Neuronal stem cell (in vitro differentiated cells): ENCODE results near the gene HIC1.

Experiments
- DNase-seq: peaks from one replicate; pipeline ENCODE4 v3.0.0-alpha.2; 2013; ENCODE audit warnings: low spot score
- H2AFZ ChIP-seq: one replicate; pipeline ENCODE4 v1.6.1; 2013; ENCODE audit warnings: mild to moderate bottlenecking, low read length, inconsistent platforms
- H2AK5ac ChIP-seq: 2 replicates; pipeline ENCODE4 v1.6.1; 2013; ENCODE audit warnings: low read depth, mild to moderate bottlenecking, inconsistent platforms, low read length, moderate library complexity, mixed read lengths
- H2BK120ac ChIP-seq: 2 replicates; pipeline ENCODE4 v1.6.1; 2013; ENCODE audit warnings: low read depth, mild to moderate bottlenecking, inconsistent platforms, low read length, moderate library complexity, mixed read lengths
- H2BK12ac ChIP-seq: one replicate; pipeline ENCODE4 v1.6.1; 2013; ENCODE audit warnings: low read length, inconsistent platforms
- H2BK15ac ChIP-seq: 2 replicates; pipeline ENCODE4 v1.6.1; 2013; ENCODE audit warnings: mild to moderate bottlenecking, low read length, inconsistent platforms, mixed read lengths
- H2BK5ac ChIP-seq: one replicate; pipeline ENCODE4 v1.6.1; 2013; ENCODE audit warnings: inconsistent platforms, mild to moderate bottlenecking, low read length, moderate library complexity
- H3K14ac ChIP-seq: one replicate; pipeline ENCODE4 v1.6.1; 2013; ENCODE audit warnings: low read length, inconsistent platforms
- H3K18ac ChIP-seq: 2 replicates; pipeline ENCODE4 v1.6.1; 2013; ENCODE audit warnings: low read length, inconsistent platforms
- H3K23ac ChIP-seq: 2 replicates; pipeline ENCODE4 v1.6.1; 2013; ENCODE audit warnings: low read depth, mild to moderate bottlenecking, mixed read lengths, low read length, inconsistent platforms; ENCODE audit not compliant: poor library complexity
- H3K27ac ChIP-seq: replicated peaks from 3 replicates; pipeline ENCODE4 v1.5.1; 2013; ENCODE audit warnings: low read length, inconsistent platforms
- H3K27me3 ChIP-seq, 3 experiments: 2 replicates each; pipeline ENCODE4 v1.6.1; 2013; ENCODE audit warnings: low read length in 3 of 3, mild to moderate bottlenecking in 2 of 3, inconsistent platforms in 1 of 3, low read depth in 1 of 3, mixed read lengths in 1 of 3, moderate library complexity in 1 of 3; ENCODE audit not compliant: control insufficient read depth in 3 of 3, insufficient read depth in 3 of 3
- H3K36me3 ChIP-seq, 2 donors: replicated peaks in 1 of 2; 2 replicates each; pipeline ENCODE4 v1.6.1; 2013; ENCODE audit warnings: low read length in 2 of 2; ENCODE audit not compliant: control insufficient read depth in 2 of 2, insufficient read depth in 2 of 2
- H3K4ac ChIP-seq: 2 replicates; pipeline ENCODE4 v1.6.1; 2013; ENCODE audit warnings: inconsistent platforms, mild to moderate bottlenecking, low read length, moderate library complexity
- H3K4me1 ChIP-seq, 2 donors: 1 replicate in 1 of 2; 2 replicates in 1 of 2; pipeline ENCODE4 v1.6.1; 2013; ENCODE audit warnings: low read length in 2 of 2, low read depth in 1 of 2; ENCODE audit not compliant: control insufficient read depth in 2 of 2, insufficient read depth in 1 of 2
- H3K4me2 ChIP-seq: one replicate; pipeline ENCODE4 v1.6.1; 2013; ENCODE audit warnings: mild to moderate bottlenecking, low read length, inconsistent platforms; ENCODE audit not compliant: insufficient read depth, poor library complexity, severe bottlenecking
- H3K4me3 ChIP-seq, 2 donors: 2 replicates each; pipeline ENCODE4 v1.5.1; 2013; ENCODE audit warnings: low read length in 2 of 2, mild to moderate bottlenecking in 2 of 2, inconsistent platforms in 1 of 2, moderate library complexity in 1 of 2
- H3K79me1 ChIP-seq: one replicate; pipeline ENCODE4 v1.6.1; 2013; ENCODE audit warnings: low read depth, mild to moderate bottlenecking, inconsistent platforms, low read length, moderate library complexity
- H3K9ac ChIP-seq: one replicate; pipeline ENCODE4 v1.6.1; 2013; ENCODE audit warnings: mild to moderate bottlenecking, low read depth, low read length, inconsistent platforms; ENCODE audit not compliant: poor library complexity
- H3K9me3 ChIP-seq, 2 donors: replicated peaks in 1 of 2; 2 replicates each; pipeline versions ENCODE3 to v1.6.1; 2013; ENCODE audit warnings: low read length in 2 of 2, mild to moderate bottlenecking in 2 of 2, inconsistent platforms in 1 of 2, low read depth in 1 of 2, mixed read lengths in 1 of 2, moderate library complexity in 1 of 2; ENCODE audit not compliant: control insufficient read depth in 2 of 2, insufficient read depth in 1 of 2
- H4K8ac ChIP-seq: one replicate; pipeline ENCODE4 v1.6.1; 2013; ENCODE audit warnings: low read depth, mild to moderate bottlenecking, inconsistent platforms, low read length, moderate library complexity
- H4K91ac ChIP-seq: one replicate; pipeline ENCODE4 v1.6.1; 2013; ENCODE audit warnings: low read length, low read depth, mild to moderate bottlenecking, inconsistent platforms; ENCODE audit not compliant: poor library complexity
- WGBS, 2 donors: extraction: QIAGEN DNeasy Blood & Tissue Kit; methylation state at CpG; one replicate each; pipeline ENCODE4 v1.1.7; 2013; ENCODE audit warnings: missing lambda C conversion rate in 2 of 2, mixed read lengths in 1 of 2; ENCODE audit not compliant: insufficient read length in 2 of 2, insufficient replicate concordance in 1 of 2; ENCODE audit errors: extremely low coverage in 2 of 2; 5-methylcytosine and 5-hydroxymethylcytosine counted together

Gene HIC1

DNA sequence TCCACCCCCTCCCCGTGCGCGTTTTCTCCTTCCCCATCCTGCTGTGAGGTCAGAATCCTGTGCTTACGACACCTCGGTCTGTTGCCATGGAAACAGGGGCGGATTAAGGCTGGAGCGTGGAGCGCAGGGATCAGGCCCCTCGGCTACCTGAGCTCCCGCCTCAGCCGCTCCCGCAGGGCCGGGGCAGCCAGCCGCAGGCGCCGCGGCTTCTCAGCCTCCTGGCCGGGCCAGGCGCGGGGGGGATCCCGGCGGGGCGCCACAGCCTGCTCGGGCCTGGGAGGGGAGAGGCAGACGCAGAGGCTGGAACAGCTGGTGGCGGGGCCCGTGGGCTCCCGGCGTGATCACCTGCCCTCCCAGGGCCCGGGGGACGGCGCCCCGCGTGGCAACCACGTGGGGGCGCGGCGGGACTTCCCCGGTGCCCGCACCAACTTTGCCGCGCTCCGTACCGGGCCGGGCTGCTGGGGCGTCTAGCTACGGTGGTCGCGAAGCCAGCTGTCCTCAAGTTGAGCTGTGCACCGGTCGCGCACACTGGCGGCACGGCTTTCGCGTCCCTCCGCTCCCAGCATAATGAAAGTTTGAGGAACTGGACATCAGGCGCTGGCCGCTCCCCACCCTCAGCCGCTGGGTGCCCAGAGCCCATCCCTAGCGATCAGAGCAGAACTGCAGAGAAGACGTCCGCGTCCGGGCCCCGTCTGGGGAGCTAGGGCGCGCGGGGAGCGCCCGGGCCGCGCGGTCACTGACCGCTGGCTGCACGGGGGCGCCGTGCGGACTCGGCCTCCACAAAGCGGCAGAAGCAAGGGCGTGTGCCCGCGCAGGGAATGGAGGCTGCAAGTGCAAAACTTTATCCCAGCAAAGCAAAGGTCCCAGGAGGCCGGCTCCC is 31.0 kb upstream of the HIC1 start:
- peak overlapping the region; percentile 79 for H3K9ac ChIP-seq
- H3K27ac ChIP-seq: no peak overlapping the region
- peak overlapping the region; percentile 95 for H2BK5ac ChIP-seq
- H2BK12ac ChIP-seq: no peak overlapping the region
- peaks cover 6 to 17% of the 10 kb centered on the region in 2 donors for H3K4me1 ChIP-seq
- H4K91ac ChIP-seq: no peak overlapping the region
- H3K4me3 ChIP-seq: peak overlapping the region; percentile 38 to 81
- peak overlapping the region; percentile 76 for H2AK5ac ChIP-seq
- H3K4me2 ChIP-seq: peak overlapping the region; percentile 96
- H2BK15ac ChIP-seq: peak overlapping the region; percentile 98
- H4K8ac ChIP-seq: no peak overlapping the region
- peak; percentile 93 for DNase-seq
- peaks cover 1% of the 10 kb centered on the region for H3K79me1 ChIP-seq
- H3K27me3 ChIP-seq: peaks cover 8 to 88% (median 43%) of the 10 kb centered on the region in 3 experiments
- WGBS, 2 donors: no CpG with 5 or more reads among the region's 85 CpGs
- H3K9me3 ChIP-seq: peaks cover 3 to 4% of the 10 kb centered on the region in 2 donors
- H2BK120ac ChIP-seq: peak overlapping the region; percentile 77
- no peaks in the 10 kb centered on the region for H3K36me3 ChIP-seq
- peak overlapping the region; percentile 19 for H3K23ac ChIP-seq
- peak overlapping the region; percentile 94 for H3K14ac ChIP-seq
- peak overlapping the region; percentile 95 for H3K18ac ChIP-seq
- H3K4ac ChIP-seq: no peak overlapping the region
- peak overlapping the region; percentile 92 for H2AFZ ChIP-seq

DNA sequence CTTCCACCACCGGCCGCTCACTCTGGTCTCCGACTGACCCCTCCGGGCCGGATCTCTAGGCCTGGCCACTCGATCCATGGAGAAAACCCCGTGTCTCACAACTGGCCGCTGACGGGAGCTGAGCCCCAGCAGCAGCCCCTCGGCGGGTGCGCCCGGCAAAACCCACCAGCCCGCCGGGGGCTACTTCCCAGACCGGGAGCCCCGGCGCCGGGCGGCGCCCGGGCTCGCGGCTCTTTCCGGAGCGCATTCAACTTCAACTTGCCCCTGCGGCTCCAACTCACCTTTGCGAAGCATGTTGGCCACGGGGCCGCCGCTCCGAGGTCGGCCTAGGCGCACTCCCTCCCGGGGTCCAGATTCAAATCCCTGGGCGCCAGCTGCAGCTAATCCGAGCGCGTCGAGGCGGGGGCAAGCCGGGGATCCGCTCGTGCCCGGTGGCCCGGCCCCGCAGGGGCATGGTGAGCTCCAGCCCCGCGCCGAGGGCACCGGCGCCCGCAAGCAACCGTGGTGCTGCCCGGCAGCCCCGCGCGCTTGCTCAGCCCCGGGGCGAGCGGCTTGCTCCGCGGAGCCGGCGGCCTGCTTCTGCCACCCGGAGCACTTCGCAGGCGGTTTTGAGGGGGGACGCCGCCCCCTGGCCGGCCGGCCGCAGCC is 30.2 kb upstream of the HIC1 start:
- H3K9ac ChIP-seq: peak overlapping the region; percentile 79
- no peak for DNase-seq

GRCh38 chr17:2025220-2025621 is 29.7 kb upstream of the HIC1 start, which contains the start of gene RTN4RL1:
Gene RTN4RL1 (minus strand): TSS chr17:2025334. CDS start chr17:2024865, 469 bp downstream.
- Histone ChIP-seq H3K4me3 (peak within 1 kb of the TSS; percentile 38 to 81), H3K36me3 (no peaks in the 10 kb centered on the region), H3K14ac (peak within 1 kb of the TSS; percentile 94), H3K4ac (no peak within 1 kb of the TSS), H4K91ac (no peak within 1 kb of the TSS), H3K9ac (peak within 1 kb of the TSS; percentile 79), H4K8ac (no peak within 1 kb of the TSS), H3K23ac (peak within 1 kb of the TSS; percentile 96), H2BK120ac (peak within 1 kb of the TSS; percentile 84), H3K27ac (no peak within 1 kb of the TSS), H3K9me3 (peaks cover 3 to 4% of the 10 kb centered on the region in 2 donors), H3K4me2 (peak within 1 kb of the TSS; percentile 96), H3K18ac (peak within 1 kb of the TSS; percentile 95), H3K4me1 (peaks cover 11 to 18% of the 10 kb centered on the region in 2 donors), H2AK5ac (peak within 1 kb of the TSS; percentile 93), H2BK5ac (peak within 1 kb of the TSS; percentile 95), H2AFZ (peak within 1 kb of the TSS; percentile 92), H2BK12ac (peak within 1 kb of the TSS; percentile 87), H2BK15ac (peak within 1 kb of the TSS; percentile 98), H3K27me3 (peaks cover 8 to 81% (median 49%) of the 10 kb centered on the region in 3 experiments), H3K79me1 (peaks cover 2% of the 10 kb centered on the region)
- DNase-seq: peak; percentile 55
- WGBS, 2 donors: no CpG with 5 or more reads among the region's 47 CpGs

More for the DNA sequence above, 30.2 kb upstream of the HIC1 start:
- peaks cover 8 to 86% (median 48%) of the 10 kb centered on the region in 3 experiments for H3K27me3 ChIP-seq
- peak overlapping the region; percentile 19 for H3K23ac ChIP-seq
- no peaks in the 10 kb centered on the region for H3K36me3 ChIP-seq
- H2AFZ ChIP-seq: peak overlapping the region; percentile 92
- H3K14ac ChIP-seq: peak overlapping the region; percentile 94
- H2BK12ac ChIP-seq: no peak overlapping the region
- no peak overlapping the region for H4K8ac ChIP-seq
- peak overlapping the region; percentile 76 for H2AK5ac ChIP-seq
- peak overlapping the region; percentile 38 to 81 for H3K4me3 ChIP-seq
- H4K91ac ChIP-seq: no peak overlapping the region
- peak overlapping the region; percentile 95 for H3K18ac ChIP-seq
- H2BK15ac ChIP-seq: peak overlapping the region; percentile 98
- peaks cover 3 to 4% of the 10 kb centered on the region in 2 donors for H3K9me3 ChIP-seq
- H3K4ac ChIP-seq: no peak overlapping the region
- no CpG with 5 or more reads among the region's 73 CpGs for WGBS, 2 donors
- peak overlapping the region; percentile 96 for H3K4me2 ChIP-seq
- peaks cover 1% of the 10 kb centered on the region for H3K79me1 ChIP-seq
- H3K4me1 ChIP-seq: peaks cover 10 to 18% of the 10 kb centered on the region in 2 donors
- H2BK5ac ChIP-seq: peak overlapping the region; percentile 95
- peak overlapping the region; percentile 77 for H2BK120ac ChIP-seq
- no peak overlapping the region for H3K27ac ChIP-seq
